Measurements from ENCODE around the gene CMSS1. TPM values are rescaled to one million over a fixed set of nuclear protein-coding genes. Genes with fewer than 3 reads are reported as not detected.

CMSS1 gene
- total RNA-seq, 4 donors from 2014 or later = 2.4 to 29.9 (median 5.2) TPM

GRCh38 chr3:99902091-99902490, 84.4 kb downstream of the CMSS1 start:
- TF ChIP-seq POLR2AphosphoS5 (IDR thresholded peaks at IDR 0.05) = no peak
- no peak for TF ChIP-seq POLR2A (IDR thresholded peaks at IDR 0.05)
- TF ChIP-seq EP300 (IDR thresholded peaks at IDR 0.05; ENCODE audit: low read depth) = no peak
- TF ChIP-seq CTCF (IDR thresholded peaks at IDR 0.05) = no peak
- peak overlapping the region in 3 of 4 donors; percentile 28 to 58 (median 47) for H3K27ac ChIP-seq
- in situ Hi-C loops (cut with MboI; ENCODE audit: low pct_ligation_motif_present in 1 of 4, low pct_unique_long_range_greater_than_20kb in 1 of 4, low sequenced_read_pairs in 3 of 4) (no loop called here), intact Hi-C loops (cut with DNase I; ENCODE audit: low total_unique reads) (no loop called here)
- H3K9me3 ChIP-seq = no peaks in the 10 kb centered on the region
- peaks cover 0 to 5% (median 2%) of the 10 kb centered on the region in 4 donors for H3K4me1 ChIP-seq
- H3K4me3 ChIP-seq = no peak overlapping the region
- WGBS, 2 donors (ENCODE audit: low coverage in 1 of 2) = 79 to 100% methylated on average over 1 of the region's 1 CpG
- no peaks in the 10 kb centered on the region for H3K27me3 ChIP-seq
- DNase-seq = no peak
- H3K36me3 ChIP-seq = no peaks in the 10 kb centered on the region

GRCh38 chr3:99903869-99904268, 86.2 kb downstream of the CMSS1 start:
- DNase-seq = no peak
- in situ Hi-C loops (cut with MboI; ENCODE audit: low pct_ligation_motif_present in 1 of 4, low pct_unique_long_range_greater_than_20kb in 1 of 4, low sequenced_read_pairs in 3 of 4) (no loop called here), intact Hi-C loops (cut with DNase I; ENCODE audit: low total_unique reads) (no loop called here)
- H3K36me3 ChIP-seq = no peaks in the 10 kb centered on the region
- H3K27ac ChIP-seq = no peak overlapping the region
- H3K9me3 ChIP-seq = no peaks in the 10 kb centered on the region
- peaks cover 0 to 5% (median 2%) of the 10 kb centered on the region in 4 donors for H3K4me1 ChIP-seq
- H3K27me3 ChIP-seq = no peaks in the 10 kb centered on the region
- no peak overlapping the region for H3K4me3 ChIP-seq
- TF ChIP-seq EP300 (IDR thresholded peaks at IDR 0.05; ENCODE audit: low read depth) (no peak), CTCF (IDR thresholded peaks at IDR 0.05) (no peak), POLR2A (IDR thresholded peaks at IDR 0.05) (no peak), POLR2AphosphoS5 (IDR thresholded peaks at IDR 0.05) (no peak)

GRCh38 chr3:99907959-99908544, 90.4 kb downstream of the CMSS1 start:
- in situ Hi-C loops (cut with MboI; ENCODE audit: low pct_ligation_motif_present in 1 of 4, low pct_unique_long_range_greater_than_20kb in 1 of 4, low sequenced_read_pairs in 3 of 4) = no loop called here
- no peak overlapping the region for H3K27ac ChIP-seq
- H3K9me3 ChIP-seq = no peaks in the 10 kb centered on the region
- H3K27me3 ChIP-seq = no peaks in the 10 kb centered on the region
- H3K4me3 ChIP-seq = no peak overlapping the region
- 81 to 82% methylated on average over 2 of the region's 2 CpGs for WGBS, 2 donors (ENCODE audit: low coverage in 1 of 2)
- H3K4me1 ChIP-seq = no peaks in the 10 kb centered on the region
- TF ChIP-seq POLR2AphosphoS5 (IDR thresholded peaks at IDR 0.05) (no peak), POLR2A (IDR thresholded peaks at IDR 0.05) (no peak), CTCF (IDR thresholded peaks at IDR 0.05) (no peak), EP300 (IDR thresholded peaks at IDR 0.05; ENCODE audit: low read depth) (no peak)
- intact Hi-C loops (cut with DNase I; ENCODE audit: low total_unique reads) = no loop called here
- no peaks in the 10 kb centered on the region for H3K36me3 ChIP-seq
- DNase-seq = no peak

GRCh38 chr3:99909714-99910495, 92.2 kb downstream of the CMSS1 start:
- no peaks in the 10 kb centered on the region for H3K4me1 ChIP-seq
- H3K4me3 ChIP-seq = no peak overlapping the region
- TF ChIP-seq CTCF (IDR thresholded peaks at IDR 0.05) (no peak), POLR2A (IDR thresholded peaks at IDR 0.05) (no peak), EP300 (IDR thresholded peaks at IDR 0.05; ENCODE audit: low read depth) (no peak), POLR2AphosphoS5 (IDR thresholded peaks at IDR 0.05) (no peak)
- no peak overlapping the region for H3K27ac ChIP-seq
- no peaks in the 10 kb centered on the region for H3K36me3 ChIP-seq
- 60 to 61% methylated on average over 3 of the region's 3 CpGs for WGBS, 2 donors (ENCODE audit: low coverage in 1 of 2)
- no peak for DNase-seq
- intact Hi-C loops (cut with DNase I; ENCODE audit: low total_unique reads) (no loop called here), in situ Hi-C loops (cut with MboI; ENCODE audit: low pct_ligation_motif_present in 1 of 4, low pct_unique_long_range_greater_than_20kb in 1 of 4, low sequenced_read_pairs in 3 of 4) (no loop called here)
- H3K9me3 ChIP-seq = no peaks in the 10 kb centered on the region
- H3K27me3 ChIP-seq = no peaks in the 10 kb centered on the region
